T-helper 2 cell treated with Interferon-gamma antibody and Interleukin-4, amounts not matched to agents 5 μg/mL and 100 μg/mL, for 36 hours (primary cell): ENCODE data around the gene KIFC3.
A peak's percentile ranks its signal among the peaks of the same experiment; 100 is the strongest.
"Not testable (repeated sequence)": the region's sequence is repeated elsewhere in the genome, so short reads cannot be mapped to it uniquely, and the experiment has no call there.

Source experiments
- DNase-seq: peaks from one replicate; pipeline ENCODE4 v3.0.0; 2021; ENCODE audit warnings: low spot score
- H3K27ac Mint-ChIP-seq: one replicate; pipeline ENCODE4 v1.8.0; 2021; ENCODE audit warnings: mild to moderate bottlenecking, mixed read lengths
- H3K27me3 Mint-ChIP-seq: one replicate; pipeline ENCODE4 v1.8.0; 2021; ENCODE audit warnings: low read depth, mixed read lengths
- H3K36me3 Mint-ChIP-seq: one replicate; pipeline ENCODE4 v1.8.0; 2021; ENCODE audit warnings: low read depth, mixed read lengths
- H3K4me1 Mint-ChIP-seq: one replicate; pipeline ENCODE4 v1.8.0; 2021; ENCODE audit warnings: low read depth, mixed read lengths
- H3K4me3 Mint-ChIP-seq: one replicate; pipeline ENCODE4 v1.8.0; 2022; ENCODE audit warnings: mild to moderate bottlenecking, moderate library complexity, mixed read lengths
- H3K9me3 Mint-ChIP-seq: one replicate; pipeline ENCODE4 v1.8.0; 2021; ENCODE audit warnings: mixed read lengths

Gene KIFC3

DNA sequence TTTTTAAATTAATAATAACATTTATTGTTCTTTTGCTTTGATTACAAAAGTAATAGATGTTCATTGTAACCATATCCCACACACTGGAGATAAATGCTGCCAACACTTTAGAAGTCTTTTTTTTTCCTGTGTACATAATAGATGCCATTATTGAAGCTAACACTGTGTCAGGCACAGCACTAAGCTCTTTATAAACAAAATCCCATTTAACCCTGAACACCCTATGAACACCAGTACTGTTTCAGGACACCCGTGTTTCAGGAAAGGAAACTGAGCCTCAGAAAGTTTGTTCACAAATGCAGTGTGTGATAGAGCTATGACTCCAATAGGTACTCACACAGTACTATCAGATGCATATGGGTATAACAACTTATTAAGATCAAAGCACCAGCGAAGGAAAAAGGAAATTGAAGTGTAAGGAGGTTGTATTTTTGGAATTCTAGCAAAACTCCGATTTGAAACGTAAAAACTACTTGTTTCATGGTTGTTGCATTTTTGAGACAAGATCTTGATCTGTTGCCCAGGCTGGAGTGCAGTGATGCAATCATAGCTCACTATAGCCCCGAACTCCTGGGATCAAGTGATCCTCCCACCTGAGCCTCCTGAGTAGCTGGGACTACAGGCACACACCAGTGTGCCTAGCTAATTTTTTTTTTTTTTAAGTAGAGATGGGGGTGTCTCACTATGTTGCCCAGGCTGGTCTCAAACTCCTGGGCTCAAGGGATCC is 2.0 kb upstream of the KIFC3 start:
- H3K36me3 Mint-ChIP-seq: no peaks in the 10 kb centered on the region
- H3K4me1 Mint-ChIP-seq: peaks cover 22% of the 10 kb centered on the region
- no peak for DNase-seq
- peaks cover 64% of the 10 kb centered on the region for H3K27me3 Mint-ChIP-seq
- no peak overlapping the region for H3K27ac Mint-ChIP-seq
- no peak overlapping the region for H3K4me3 Mint-ChIP-seq
- no peaks in the 10 kb centered on the region for H3K9me3 Mint-ChIP-seq

DNA sequence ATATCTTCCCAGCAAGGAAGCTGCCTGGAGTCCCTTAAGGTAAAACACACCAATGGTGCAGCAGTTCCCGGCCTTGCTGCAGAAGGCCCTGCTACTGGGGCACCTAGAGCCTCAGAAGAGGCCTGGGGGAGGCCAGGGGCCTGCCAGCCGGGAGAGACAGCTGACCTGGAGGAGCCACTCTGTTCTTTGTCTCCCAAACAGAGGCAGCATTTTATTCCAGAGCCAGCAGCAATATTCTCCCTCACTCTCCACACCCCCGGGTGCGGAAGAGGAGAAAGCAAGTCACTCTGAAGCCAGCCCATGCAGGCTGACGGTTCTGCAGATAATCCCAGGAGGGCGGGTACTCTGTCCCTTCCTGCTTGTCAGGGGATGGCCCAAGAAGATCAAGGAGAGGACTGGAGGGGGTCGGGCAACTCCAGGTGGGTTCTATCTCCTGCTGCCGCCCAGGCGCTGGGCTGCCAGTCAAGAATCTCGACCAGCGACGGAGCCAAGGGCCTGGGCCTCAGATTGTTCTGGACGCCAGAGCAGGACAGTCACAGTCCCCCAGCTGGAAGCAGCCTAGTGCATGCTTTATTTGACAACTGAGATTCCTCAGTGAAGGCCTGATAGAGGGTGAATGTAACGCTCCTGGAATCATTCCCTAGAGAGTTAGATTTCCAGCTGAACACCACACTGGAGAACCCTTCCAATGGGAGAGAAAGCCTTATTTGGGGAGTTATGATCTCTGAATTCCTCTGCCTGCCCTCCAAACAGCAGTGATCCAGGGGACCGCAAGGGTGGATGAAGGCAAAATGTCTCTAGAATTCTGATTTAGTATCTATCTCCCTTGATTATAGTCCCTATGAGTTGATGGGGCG is 1.1 kb upstream of the KIFC3 start:
- Mint-ChIP-seq H3K4me3 (peak overlapping the region; percentile 87), H3K27me3 (peaks cover 68% of the 10 kb centered on the region), H3K36me3 (no peaks in the 10 kb centered on the region), H3K27ac (no peak overlapping the region), H3K4me1 (peaks cover 22% of the 10 kb centered on the region), H3K9me3 (no peaks in the 10 kb centered on the region)
- no peak for DNase-seq

DNA sequence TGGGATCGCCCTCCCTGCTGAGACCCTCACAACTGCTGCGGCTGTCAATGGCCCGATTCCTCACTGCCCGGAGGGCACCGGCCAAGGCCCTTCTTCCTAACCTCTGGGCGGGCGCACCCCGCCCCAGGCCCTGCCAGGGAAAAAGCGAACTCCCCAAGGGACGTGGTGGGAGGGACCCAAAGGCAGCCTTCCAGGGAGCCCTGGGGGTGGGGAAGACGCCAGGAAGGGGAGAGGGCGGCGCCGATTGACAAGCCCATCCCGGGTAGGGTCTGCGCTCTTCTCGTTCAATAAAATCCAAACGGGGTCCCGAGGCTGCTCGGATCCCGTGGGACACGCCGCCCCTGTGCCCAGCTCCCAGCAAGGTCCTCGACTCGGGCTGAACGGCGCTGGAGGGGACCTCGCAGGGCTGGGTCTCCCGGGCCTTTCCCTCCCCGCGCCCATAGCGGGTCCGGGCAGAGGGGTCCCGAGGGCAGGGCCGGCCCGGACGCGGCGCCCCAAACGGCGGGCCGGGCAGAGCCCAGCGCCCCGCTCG is 416 bp downstream of the KIFC3 start:
- Mint-ChIP-seq H3K9me3 (no peaks in the 10 kb centered on the region), H3K4me3 (no peak overlapping the region), H3K27me3 (peaks cover 59% of the 10 kb centered on the region), H3K36me3 (no peaks in the 10 kb centered on the region), H3K4me1 (peaks cover 21% of the 10 kb centered on the region), H3K27ac (no peak overlapping the region)
- no peak for DNase-seq

DNA sequence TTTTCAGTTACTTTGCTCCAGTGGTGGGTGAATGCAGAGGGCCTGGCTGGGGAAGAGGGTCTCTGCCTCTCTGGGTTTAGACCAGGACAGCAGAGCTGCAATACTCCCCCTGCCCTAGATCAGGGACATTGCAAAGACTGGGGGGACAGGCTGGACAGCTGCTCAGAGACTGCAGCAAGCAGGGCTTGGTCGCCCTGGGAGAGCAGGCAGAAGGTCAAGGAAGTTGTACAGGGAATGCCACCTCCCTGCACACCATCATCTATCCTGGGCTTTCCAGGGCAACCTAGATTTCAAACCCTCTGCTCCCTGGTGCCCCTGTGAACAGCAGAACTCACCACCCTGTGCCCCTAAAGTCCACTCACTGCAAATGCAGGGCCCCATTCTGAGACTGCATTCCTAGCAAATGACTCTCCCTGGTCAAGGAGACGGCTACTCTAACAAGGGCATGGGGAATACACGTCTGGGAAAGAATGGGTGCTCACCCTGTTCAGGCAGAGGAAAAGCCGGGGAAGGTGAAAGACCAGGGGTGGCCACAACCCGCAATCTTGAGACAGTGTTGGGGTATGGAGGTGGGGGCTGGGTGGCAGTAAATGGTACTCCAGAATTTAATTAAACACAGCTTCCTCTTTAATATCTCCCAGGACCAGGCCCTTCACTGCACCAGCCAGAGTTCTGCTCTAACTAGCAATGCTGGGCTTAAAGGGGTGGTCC is 1.0 kb downstream of the KIFC3 start:
- Mint-ChIP-seq H3K36me3 (no peaks in the 10 kb centered on the region), H3K4me1 (peaks cover 21% of the 10 kb centered on the region), H3K27me3 (peaks cover 55% of the 10 kb centered on the region), H3K4me3 (no peak overlapping the region), H3K9me3 (no peaks in the 10 kb centered on the region), H3K27ac (no peak overlapping the region)
- no peak for DNase-seq

DNA sequence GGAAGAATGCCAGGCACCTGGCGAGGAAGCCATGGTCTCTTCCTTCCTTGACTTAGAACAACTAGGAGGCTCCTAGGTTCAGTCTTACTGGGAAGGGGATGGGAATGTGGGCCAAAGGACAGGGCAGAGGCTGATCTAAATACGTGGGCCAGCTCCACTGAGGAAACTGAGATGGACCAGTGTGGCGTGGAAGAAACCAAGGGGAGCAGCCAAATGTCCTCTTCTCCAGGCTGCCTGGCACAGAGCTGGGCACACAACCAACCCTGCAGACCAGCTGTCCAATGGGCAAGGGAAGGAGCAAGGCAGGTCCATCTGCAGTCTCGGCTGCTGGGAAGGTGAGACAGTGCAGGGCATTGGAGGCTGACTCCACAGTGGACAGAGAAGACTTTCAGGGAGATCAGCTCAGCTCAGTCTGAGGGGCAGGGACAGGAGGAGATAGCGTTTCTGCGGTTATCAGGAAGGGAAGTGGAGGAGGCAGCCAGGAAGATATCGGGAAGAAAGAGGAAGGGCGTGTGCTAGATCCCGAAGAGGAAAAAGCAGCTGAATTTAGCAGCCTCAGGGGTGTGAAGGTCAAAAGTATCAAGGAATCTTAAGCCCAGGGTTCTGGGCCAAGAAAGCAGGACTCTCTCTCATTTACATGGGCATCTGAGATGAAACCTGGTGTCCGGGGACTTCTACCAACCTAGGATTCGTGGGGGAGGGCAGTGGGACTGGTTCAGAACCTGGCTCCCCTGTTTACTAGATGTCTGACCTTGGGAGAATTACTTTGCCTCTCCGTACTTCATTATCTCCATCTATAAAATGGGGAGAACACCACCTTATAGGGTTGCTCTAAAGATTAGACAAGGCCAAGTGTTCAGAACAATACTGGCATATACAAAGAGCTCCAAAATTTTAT is 1.8 kb downstream of the KIFC3 start:
- peaks cover 21% of the 10 kb centered on the region for H3K4me1 Mint-ChIP-seq
- no peaks in the 10 kb centered on the region for H3K9me3 Mint-ChIP-seq
- H3K4me3 Mint-ChIP-seq: no peak overlapping the region
- H3K36me3 Mint-ChIP-seq: no peaks in the 10 kb centered on the region
- no peak for DNase-seq
- no peak overlapping the region for H3K27ac Mint-ChIP-seq
- H3K27me3 Mint-ChIP-seq: peaks cover 51% of the 10 kb centered on the region

DNA sequence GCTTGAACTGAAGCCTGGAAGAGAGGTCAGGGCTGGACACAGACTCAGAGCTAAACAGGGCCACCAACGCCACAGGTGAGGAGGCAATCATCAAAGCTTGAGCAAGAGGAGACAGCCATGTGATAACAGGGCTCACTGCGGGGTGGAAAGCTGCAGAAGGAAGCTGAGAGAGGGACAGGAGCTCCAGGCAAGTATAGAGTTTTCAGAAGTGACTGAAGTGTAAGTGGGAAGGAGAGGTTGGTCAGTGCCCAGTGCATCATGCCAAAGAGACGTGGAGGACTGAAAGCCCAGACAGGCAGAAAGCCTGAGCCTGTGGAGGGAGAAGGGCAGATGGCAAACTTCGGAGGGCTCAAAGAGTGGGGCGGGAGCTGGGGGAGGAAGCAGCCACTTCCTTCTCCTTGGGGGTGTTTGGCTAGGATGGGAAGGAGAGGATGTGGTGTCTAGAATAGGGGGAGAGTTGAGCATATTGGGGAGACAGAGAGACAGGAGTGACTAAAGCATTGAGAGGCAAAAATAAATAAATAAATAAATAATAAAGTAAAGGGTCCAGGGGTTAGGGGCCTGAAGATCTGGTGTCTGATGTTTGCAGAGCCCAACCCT is 2.6 kb downstream of the KIFC3 start:
- H3K27ac Mint-ChIP-seq: no peak overlapping the region

DNA sequence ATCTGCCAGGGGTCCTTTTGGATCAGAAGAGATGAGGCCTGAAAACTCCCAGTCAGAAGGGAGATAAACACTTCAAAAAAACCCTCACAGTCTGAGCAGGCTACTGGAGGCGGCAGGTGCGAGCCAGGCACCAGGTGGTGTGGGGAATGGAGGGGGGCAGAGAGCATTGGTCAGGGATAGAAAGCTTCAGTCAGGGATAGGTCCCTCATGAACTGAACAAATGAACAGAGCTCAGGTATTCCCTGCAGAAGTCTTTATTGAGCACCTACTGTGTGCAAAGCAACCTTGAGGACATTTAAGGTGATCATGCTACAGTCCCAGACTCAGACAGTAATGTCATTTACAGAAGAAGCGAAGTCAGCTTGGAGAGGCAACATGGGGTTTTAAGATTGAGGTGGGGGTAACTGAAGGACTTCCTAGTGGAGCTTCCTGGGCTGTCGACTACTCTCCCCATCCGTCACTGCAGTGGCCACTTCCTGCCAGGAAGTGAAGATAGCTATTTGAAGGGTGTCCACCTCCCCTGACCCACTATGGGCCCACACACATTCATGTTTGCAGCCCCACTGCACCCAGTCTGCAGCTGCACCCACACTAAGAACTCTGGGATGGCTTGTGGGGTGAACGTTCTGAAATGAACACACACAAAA is 3.2 kb downstream of the KIFC3 start:
- H3K4me1 Mint-ChIP-seq: peaks cover 21% of the 10 kb centered on the region
- H3K9me3 Mint-ChIP-seq: no peaks in the 10 kb centered on the region
- peaks cover 47% of the 10 kb centered on the region for H3K27me3 Mint-ChIP-seq
- no peak for DNase-seq
- H3K4me3 Mint-ChIP-seq: no peak overlapping the region
- no peak overlapping the region for H3K27ac Mint-ChIP-seq
- no peaks in the 10 kb centered on the region for H3K36me3 Mint-ChIP-seq

More for the DNA sequence above, 2.6 kb downstream of the KIFC3 start:
- Mint-ChIP-seq H3K4me3 (no peak overlapping the region), H3K9me3 (no peaks in the 10 kb centered on the region), H3K36me3 (no peaks in the 10 kb centered on the region), H3K27me3 (peaks cover 51% of the 10 kb centered on the region), H3K4me1 (peaks cover 21% of the 10 kb centered on the region)
- DNase-seq: no peak

DNA sequence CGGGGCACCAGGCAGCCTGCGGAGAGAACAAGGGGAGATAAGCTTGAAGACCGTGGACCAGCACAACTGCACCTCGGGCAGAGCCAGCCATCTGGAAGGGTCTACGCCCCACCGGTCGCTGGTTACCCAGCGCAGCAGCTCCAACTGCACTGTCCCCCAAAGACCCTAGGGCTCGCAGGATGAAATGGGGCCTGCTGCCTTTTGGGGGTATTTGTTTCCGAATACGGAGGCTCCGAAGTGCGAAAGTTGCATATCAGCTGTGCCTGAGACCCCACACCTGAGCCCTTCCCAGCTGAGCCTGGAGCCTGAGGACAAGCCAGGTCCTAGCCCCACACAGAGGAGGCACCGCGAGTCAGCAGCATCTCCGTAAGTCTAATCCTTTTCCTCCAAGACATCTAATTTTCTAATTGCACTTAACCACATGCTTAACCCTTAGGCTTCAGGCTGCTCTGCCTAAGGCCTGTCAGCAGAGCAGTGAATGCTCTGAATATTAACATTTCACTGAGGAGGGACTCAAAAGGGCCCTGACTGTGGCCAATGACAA is 4.0 kb downstream of the KIFC3 start:
- peaks cover 21% of the 10 kb centered on the region for H3K4me1 Mint-ChIP-seq
- H3K27me3 Mint-ChIP-seq: peaks cover 41% of the 10 kb centered on the region
- no peak overlapping the region for H3K27ac Mint-ChIP-seq
- no peaks in the 10 kb centered on the region for H3K36me3 Mint-ChIP-seq
- no peak for DNase-seq
- no peaks in the 10 kb centered on the region for H3K9me3 Mint-ChIP-seq
- no peak overlapping the region for H3K4me3 Mint-ChIP-seq

DNA sequence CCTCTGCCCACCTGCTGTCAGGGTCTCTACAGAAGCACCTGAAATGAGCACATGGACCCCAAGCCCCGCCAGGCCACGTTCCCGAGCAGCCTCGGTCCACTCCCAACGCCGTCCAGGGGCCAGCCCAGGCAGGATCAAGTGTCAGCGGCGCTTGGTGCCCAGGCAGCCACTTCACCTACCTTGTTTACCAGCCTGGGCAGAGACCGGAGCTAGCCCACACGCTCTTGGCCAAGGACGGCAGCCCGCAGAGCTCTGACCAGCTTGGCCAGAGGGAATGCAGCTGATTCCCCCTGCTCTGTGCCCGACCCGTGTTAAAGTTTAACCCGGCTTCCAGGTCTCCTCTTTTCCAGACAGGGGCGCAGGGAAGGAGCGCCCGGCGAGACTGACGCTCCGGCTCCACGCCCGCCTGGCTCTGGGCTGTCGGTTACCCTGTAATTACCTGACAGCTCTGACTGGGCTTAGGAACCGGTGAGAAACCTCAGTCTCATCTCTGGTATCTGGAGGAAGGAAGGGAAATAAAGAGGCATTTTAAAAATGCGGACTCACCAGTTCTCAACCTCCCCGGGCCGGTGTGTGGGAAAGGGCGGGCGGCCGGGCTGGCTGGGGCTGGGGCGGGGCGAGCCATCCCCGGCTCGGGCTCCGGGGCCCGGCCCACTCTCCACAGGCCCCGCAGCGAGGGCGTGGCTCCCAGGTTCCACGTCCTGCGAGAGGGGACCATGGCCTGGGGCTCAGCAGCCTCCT is 4.6 kb downstream of the KIFC3 start:
- H3K4me3 Mint-ChIP-seq: no peak overlapping the region
- no peak for DNase-seq
- H3K27ac Mint-ChIP-seq: no peak overlapping the region
- no peaks in the 10 kb centered on the region for H3K9me3 Mint-ChIP-seq
- peaks cover 34% of the 10 kb centered on the region for H3K27me3 Mint-ChIP-seq
- H3K36me3 Mint-ChIP-seq: no peaks in the 10 kb centered on the region
- peaks cover 17% of the 10 kb centered on the region for H3K4me1 Mint-ChIP-seq

DNA sequence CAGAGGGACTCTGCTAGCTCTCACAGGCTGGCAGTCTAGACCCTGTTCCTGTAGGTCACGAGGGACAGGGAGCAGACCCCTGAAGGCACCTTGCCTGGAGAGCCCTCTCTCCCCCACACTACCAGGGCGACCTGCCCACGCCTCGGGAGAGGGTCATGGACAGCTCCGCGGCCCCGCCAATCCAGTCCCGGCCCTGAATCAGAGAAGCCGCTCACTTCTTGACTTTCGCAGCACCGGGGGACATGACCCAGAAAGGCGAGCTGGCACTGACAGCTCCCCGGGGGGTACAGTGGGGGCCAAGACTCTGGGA is 5.1 kb downstream of the KIFC3 start:
- H3K27me3 Mint-ChIP-seq: peaks cover 32% of the 10 kb centered on the region
- no peaks in the 10 kb centered on the region for H3K9me3 Mint-ChIP-seq
- no peak overlapping the region for H3K27ac Mint-ChIP-seq
- no peaks in the 10 kb centered on the region for H3K36me3 Mint-ChIP-seq
- DNase-seq: no peak
- peaks cover 15% of the 10 kb centered on the region for H3K4me1 Mint-ChIP-seq
- no peak overlapping the region for H3K4me3 Mint-ChIP-seq

DNA sequence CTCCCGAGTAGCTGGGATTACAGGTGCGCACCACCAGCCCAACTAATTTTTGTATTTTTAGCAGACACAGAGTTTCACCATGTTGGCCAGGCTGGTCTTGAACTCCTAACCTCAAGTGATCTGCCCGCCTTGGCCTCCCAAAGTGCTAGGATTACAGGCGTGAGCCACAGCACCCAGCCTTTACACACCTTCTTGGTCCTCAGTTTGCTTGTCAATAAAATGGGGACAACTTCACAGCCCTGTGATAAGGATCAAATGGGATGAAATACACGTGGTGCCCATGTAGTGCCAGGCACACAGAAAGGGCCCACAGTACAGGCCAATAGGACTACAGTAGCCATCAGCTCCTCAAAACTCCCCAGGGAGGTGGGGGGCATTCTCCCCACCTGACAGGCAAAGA is 6.3 kb downstream of the KIFC3 start:
- not testable (repeated sequence) for DNase-seq, H3K4me3 Mint-ChIP-seq, H3K9me3 Mint-ChIP-seq, H3K27ac Mint-ChIP-seq, H3K36me3 Mint-ChIP-seq
- peaks cover 15% of the 10 kb centered on the region for H3K4me1 Mint-ChIP-seq
- H3K27me3 Mint-ChIP-seq: peaks cover 24% of the 10 kb centered on the region

DNA sequence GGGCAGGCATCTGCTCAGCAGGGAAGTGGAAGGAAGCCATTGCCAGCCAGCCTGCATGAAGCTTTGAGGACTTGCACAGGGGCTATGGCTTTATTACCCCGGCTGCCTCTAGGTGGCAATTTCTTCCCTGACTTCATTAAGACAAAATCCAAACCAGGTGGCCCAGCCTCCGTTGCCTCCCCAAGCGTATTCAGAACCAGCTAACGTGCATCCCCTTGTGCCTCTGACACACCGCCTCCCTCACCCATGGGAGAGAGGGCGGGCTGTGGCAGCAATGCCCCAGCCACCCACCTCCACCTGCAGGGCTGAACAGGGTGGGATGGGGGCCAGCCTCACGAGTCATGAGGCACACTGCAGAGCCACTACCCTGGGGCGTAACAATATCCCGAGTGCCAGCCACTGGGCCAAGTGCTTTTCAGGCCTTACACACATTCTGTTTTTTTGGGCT is 6.8 kb downstream of the KIFC3 start:
- Mint-ChIP-seq H3K4me1 (peaks cover 13% of the 10 kb centered on the region), H3K9me3 (no peaks in the 10 kb centered on the region), H3K36me3 (no peaks in the 10 kb centered on the region), H3K27ac (no peak overlapping the region), H3K27me3 (peaks cover 19% of the 10 kb centered on the region), H3K4me3 (no peak overlapping the region)
- DNase-seq: no peak
